Liver (tissue), 9 donors: ENCODE data around the gene ZNHIT6. TPM values are rescaled to one million over a fixed set of nuclear protein-coding genes. Genes with fewer than 3 reads are reported as not detected.

Experiments used
- DNase-seq: peaks from one replicate; pipeline ENCODE4 v3.0.0-alpha.2; 2017; ENCODE audit warnings: low spot score
- H3K27ac ChIP-seq, 2 donors: one replicate each; pipeline ENCODE4 v1.7.0; 2013; ENCODE audit warnings: inconsistent platforms in 2 of 2, low read length in 2 of 2, control low read depth in 1 of 2, low read depth in 1 of 2, mild to moderate bottlenecking in 1 of 2
- H3K27me3 ChIP-seq, 4 donors: one replicate each; pipeline versions ENCODE4 v1.6.1 to v1.7.0; 2013; ENCODE audit warnings: low read length in 3 of 4, inconsistent platforms in 1 of 4, mild to moderate bottlenecking in 1 of 4, moderate library complexity in 1 of 4; ENCODE audit not compliant: control insufficient read depth in 4 of 4, insufficient read depth in 4 of 4
- H3K36me3 ChIP-seq, 4 donors: one replicate each; pipeline versions ENCODE4 v1.6.1 to v1.7.0; 2013; ENCODE audit warnings: low read length in 3 of 4, mild to moderate bottlenecking in 3 of 4, low read depth in 1 of 4, moderate library complexity in 1 of 4; ENCODE audit not compliant: control insufficient read depth in 4 of 4, insufficient read depth in 3 of 4
- H3K4me1 ChIP-seq, 4 donors: one replicate each; pipeline versions ENCODE4 v1.6.1 to v1.7.0; 2013; ENCODE audit warnings: low read length in 3 of 4, mild to moderate bottlenecking in 3 of 4, moderate library complexity in 1 of 4; ENCODE audit not compliant: control insufficient read depth in 4 of 4, insufficient read depth in 4 of 4
- H3K4me3 ChIP-seq, 3 donors: one replicate each; pipeline versions ENCODE4 v1.6.1 to v1.7.0; 2013; ENCODE audit warnings: low read length in 3 of 3, control low read depth in 1 of 3, low read depth in 1 of 3, mild to moderate bottlenecking in 1 of 3
- H3K9ac ChIP-seq, 2 donors: one replicate each; pipeline ENCODE4 v1.7.0; 2013; ENCODE audit warnings: low read length in 2 of 2, mild to moderate bottlenecking in 2 of 2, moderate library complexity in 2 of 2, control low read depth in 1 of 2, low read depth in 1 of 2
- H3K9me3 ChIP-seq, 4 donors: one replicate each; pipeline versions ENCODE4 v1.6.1 to v1.7.0; 2013; ENCODE audit warnings: low read length in 3 of 4; ENCODE audit not compliant: control insufficient read depth in 4 of 4
- ATF3 ChIP-seq: IDR thresholded peaks from 2 replicates; pipeline ENCODE4 v1.6.1; 2016; ENCODE audit warnings: antibody characterized with exemption
- CTCF ChIP-seq: fragments of 150-350 bp; IDR thresholded peaks from 2 replicates; pipeline ENCODE4 v1.5.1; 2017; ENCODE audit warnings: improper control_type of control experiment, low read depth, low read length; ENCODE audit not compliant: missing input control
- FOXA2 ChIP-seq: IDR thresholded peaks from 2 replicates; pipeline ENCODE4 v1.6.1; 2016; ENCODE audit warnings: antibody characterized with exemption
- HNF4A ChIP-seq, 2 donors: conservative IDR thresholded peaks; 2 replicates each; pipeline ENCODE4 v1.6.1; 2016; ENCODE audit warnings: antibody characterized with exemption in 2 of 2, mild to moderate bottlenecking in 2 of 2
- HNF4G ChIP-seq: IDR thresholded peaks from 2 replicates; pipeline ENCODE4 v1.6.1; 2016; ENCODE audit warnings: antibody characterized with exemption
- NR2F2 ChIP-seq: IDR thresholded peaks from 2 replicates; pipeline ENCODE4 v1.6.1; 2016; ENCODE audit warnings: antibody characterized with exemption
- RAD21 ChIP-seq, 2 donors: IDR thresholded peaks; 2 replicates each; pipeline ENCODE4 v1.6.1; 2016; ENCODE audit warnings: antibody characterized with exemption in 2 of 2, mild to moderate bottlenecking in 2 of 2
- RXRA ChIP-seq, 2 donors: IDR thresholded peaks; 2 replicates each; pipeline ENCODE4 v1.6.1; 2017 to 2018; ENCODE audit warnings: antibody characterized with exemption in 2 of 2, mild to moderate bottlenecking in 1 of 2
- SP1 ChIP-seq: IDR thresholded peaks from 2 replicates; pipeline ENCODE4 v1.6.1; 2018; ENCODE audit warnings: antibody characterized with exemption, mild to moderate bottlenecking
- TAF1 ChIP-seq: conservative IDR thresholded peaks from 2 replicates; pipeline ENCODE4 v1.6.1; 2016; ENCODE audit warnings: antibody characterized with exemption, mild to moderate bottlenecking
- YY1 ChIP-seq: IDR thresholded peaks from 2 replicates; pipeline ENCODE4 v1.6.1; 2016; ENCODE audit warnings: antibody characterized with exemption, mild to moderate bottlenecking
- WGBS: extraction: QIAGEN DNeasy Blood & Tissue Kit; methylation state at CpG from one replicate; pipeline ENCODE4 v1.1.7; 2013; 5-methylcytosine and 5-hydroxymethylcytosine counted together
- polyA plus RNA-seq, 2 donors: library from polyadenylated mRNA; stranded (reverse) in 1 of 2; unstranded in 1 of 2; fragments of 200-250 nt in 1 of 2; fragments of >200 nt in 1 of 2; fragmentation: Nextera tagmentation in 1 of 2; extraction: Ambion mirVana in 1 of 2; gene quantifications; one replicate each; pipeline versions ENCODE4 v1.2.1 to v1.2.3, GENCODE V29; 2013 to 2015
- total RNA-seq, 2 donors: library from RNA; depleted of rRNA; stranded (reverse); fragments of >200 nt; gene quantifications; one replicate each; pipeline ENCODE4 v1.2.3, GENCODE V29; 2014
- TF ChIP-seq, protein P1 (sequence below): IDR thresholded peaks from 2 replicates; pipeline ENCODE4 v1.6.1; 2016; ENCODE audit warnings: antibody characterized with exemption, mild to moderate bottlenecking
- TF ChIP-seq, protein P2 (sequence below): IDR thresholded peaks from 2 replicates; pipeline ENCODE4 v1.6.1; 2016; ENCODE audit warnings: antibody characterized with exemption
- TF ChIP-seq, protein P3 (sequence below): IDR thresholded peaks from 2 replicates; pipeline ENCODE4 v1.6.1; 2016; ENCODE audit warnings: antibody characterized with exemption
- donor health status: healthy.
- donor health status: healthy.
- donor health status: healthy.
- donor health status: healthy.
- donor health status: healthy.

Gene ZNHIT6
- total and polyA plus RNA-seq, 4 donors, result 2.2 to 4.0 (median 3.2) TPM

DNA sequence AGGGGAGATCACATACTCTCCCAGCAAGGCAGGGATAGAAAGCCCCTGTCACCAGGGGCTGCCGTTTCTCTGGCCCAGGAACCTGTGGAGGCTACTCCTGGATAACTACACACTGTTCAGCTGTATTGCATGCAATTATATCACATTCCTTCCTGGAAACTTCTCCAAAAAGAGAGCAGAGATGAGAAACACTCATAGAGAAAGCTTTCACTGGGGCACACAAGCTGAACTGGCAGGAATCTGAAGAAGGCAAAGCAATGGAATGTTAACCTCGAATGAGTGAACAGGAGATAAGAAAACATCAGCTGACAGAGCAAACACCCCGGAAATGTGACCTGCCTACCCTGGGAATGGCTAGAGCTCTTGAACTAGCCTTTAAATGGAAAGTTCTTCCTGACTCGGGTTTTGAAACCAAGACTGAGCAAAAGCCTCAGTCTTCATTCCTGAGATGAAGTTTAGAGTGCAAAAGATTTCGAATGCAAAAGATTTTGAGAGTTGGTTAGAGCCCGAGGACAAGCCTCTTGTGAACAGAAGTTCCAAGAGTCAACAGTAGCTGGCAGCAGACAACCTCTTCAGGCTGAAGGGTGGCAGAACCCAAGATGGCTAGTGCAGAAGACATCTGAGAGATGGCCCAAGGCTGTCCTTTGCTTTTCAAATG, 95.4 kb downstream of the ZNHIT6 start:
- 29% methylated on average over 6 of the region's 6 CpGs for WGBS
- Histone ChIP-seq H3K9ac (no peak overlapping the region), H3K4me1 (peaks cover 3 to 7% (median 5%) of the 10 kb centered on the region in 4 donors), H3K4me3 (peak overlapping the region in 1 of 3 donors; percentile 8), H3K9me3 (no peaks in the 10 kb centered on the region), H3K27ac (peak overlapping the region in 1 of 2 donors; percentile 13), H3K27me3 (no peaks in the 10 kb centered on the region), H3K36me3 (no peaks in the 10 kb centered on the region)
- DNase-seq, result no peak
- peak; percentile 35 to 46 for TF ChIP-seq RXRA (IDR thresholded peaks at IDR 0.05)
- TF ChIP-seq, protein P1, sequence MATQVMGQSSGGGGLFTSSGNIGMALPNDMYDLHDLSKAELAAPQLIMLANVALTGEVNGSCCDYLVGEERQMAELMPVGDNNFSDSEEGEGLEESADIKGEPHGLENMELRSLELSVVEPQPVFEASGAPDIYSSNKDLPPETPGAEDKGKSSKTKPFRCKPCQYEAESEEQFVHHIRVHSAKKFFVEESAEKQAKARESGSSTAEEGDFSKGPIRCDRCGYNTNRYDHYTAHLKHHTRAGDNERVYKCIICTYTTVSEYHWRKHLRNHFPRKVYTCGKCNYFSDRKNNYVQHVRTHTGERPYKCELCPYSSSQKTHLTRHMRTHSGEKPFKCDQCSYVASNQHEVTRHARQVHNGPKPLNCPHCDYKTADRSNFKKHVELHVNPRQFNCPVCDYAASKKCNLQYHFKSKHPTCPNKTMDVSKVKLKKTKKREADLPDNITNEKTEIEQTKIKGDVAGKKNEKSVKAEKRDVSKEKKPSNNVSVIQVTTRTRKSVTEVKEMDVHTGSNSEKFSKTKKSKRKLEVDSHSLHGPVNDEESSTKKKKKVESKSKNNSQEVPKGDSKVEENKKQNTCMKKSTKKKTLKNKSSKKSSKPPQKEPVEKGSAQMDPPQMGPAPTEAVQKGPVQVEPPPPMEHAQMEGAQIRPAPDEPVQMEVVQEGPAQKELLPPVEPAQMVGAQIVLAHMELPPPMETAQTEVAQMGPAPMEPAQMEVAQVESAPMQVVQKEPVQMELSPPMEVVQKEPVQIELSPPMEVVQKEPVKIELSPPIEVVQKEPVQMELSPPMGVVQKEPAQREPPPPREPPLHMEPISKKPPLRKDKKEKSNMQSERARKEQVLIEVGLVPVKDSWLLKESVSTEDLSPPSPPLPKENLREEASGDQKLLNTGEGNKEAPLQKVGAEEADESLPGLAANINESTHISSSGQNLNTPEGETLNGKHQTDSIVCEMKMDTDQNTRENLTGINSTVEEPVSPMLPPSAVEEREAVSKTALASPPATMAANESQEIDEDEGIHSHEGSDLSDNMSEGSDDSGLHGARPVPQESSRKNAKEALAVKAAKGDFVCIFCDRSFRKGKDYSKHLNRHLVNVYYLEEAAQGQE, result no peak
- TF ChIP-seq CTCF, result peak; percentile 62
- TF ChIP-seq, protein P2, sequence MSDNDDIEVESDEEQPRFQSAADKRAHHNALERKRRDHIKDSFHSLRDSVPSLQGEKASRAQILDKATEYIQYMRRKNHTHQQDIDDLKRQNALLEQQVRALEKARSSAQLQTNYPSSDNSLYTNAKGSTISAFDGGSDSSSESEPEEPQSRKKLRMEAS, result no peak
- TF ChIP-seq RAD21 (IDR thresholded peaks at IDR 0.05), result peak; percentile 81
- peak; percentile 58 for TF ChIP-seq NR2F2
- peak; percentile 35 for TF ChIP-seq SP1
- TF ChIP-seq YY1, result peak; percentile 44

DNA sequence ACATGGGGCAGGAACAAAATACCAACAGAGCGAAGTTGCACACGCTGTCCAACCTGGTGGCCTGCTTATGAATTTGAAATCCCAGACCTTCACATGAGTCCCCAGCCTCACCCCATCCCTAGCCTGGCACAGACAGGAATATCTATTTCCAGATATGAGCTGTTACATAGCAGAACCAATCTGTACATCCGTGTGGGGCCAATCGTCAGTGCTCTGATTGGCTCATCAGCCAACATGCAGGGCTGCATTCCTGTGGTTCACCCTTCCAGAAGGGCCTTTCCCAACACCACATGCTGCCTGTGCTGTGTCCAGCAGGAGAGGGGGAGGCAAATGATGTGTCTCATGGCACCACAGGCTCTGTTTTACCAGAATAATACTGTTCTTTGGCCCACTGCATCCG, 96.4 kb downstream of the ZNHIT6 start:
- 91% methylated on average over 5 of the region's 5 CpGs for WGBS
- Histone ChIP-seq H3K9ac (no peak overlapping the region), H3K9me3 (no peaks in the 10 kb centered on the region), H3K4me3 (no peak overlapping the region), H3K27me3 (no peaks in the 10 kb centered on the region), H3K36me3 (no peaks in the 10 kb centered on the region), H3K4me1 (peaks cover 3 to 7% (median 5%) of the 10 kb centered on the region in 4 donors), H3K27ac (no peak overlapping the region)
- TF ChIP-seq, protein P3, sequence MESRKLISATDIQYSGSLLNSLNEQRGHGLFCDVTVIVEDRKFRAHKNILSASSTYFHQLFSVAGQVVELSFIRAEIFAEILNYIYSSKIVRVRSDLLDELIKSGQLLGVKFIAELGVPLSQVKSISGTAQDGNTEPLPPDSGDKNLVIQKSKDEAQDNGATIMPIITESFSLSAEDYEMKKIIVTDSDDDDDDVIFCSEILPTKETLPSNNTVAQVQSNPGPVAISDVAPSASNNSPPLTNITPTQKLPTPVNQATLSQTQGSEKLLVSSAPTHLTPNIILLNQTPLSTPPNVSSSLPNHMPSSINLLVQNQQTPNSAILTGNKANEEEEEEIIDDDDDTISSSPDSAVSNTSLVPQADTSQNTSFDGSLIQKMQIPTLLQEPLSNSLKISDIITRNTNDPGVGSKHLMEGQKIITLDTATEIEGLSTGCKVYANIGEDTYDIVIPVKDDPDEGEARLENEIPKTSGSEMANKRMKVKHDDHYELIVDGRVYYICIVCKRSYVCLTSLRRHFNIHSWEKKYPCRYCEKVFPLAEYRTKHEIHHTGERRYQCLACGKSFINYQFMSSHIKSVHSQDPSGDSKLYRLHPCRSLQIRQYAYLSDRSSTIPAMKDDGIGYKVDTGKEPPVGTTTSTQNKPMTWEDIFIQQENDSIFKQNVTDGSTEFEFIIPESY, result no peak
- TF ChIP-seq, protein P1, result no peak
- TF ChIP-seq HNF4A (conservative IDR thresholded peaks at IDR 0.05), result no peak
- TF ChIP-seq RXRA (IDR thresholded peaks at IDR 0.05), result no peak
- no peak for TF ChIP-seq SP1
- no peak for TF ChIP-seq FOXA2
- TF ChIP-seq, protein P2, result no peak
- TF ChIP-seq NR2F2, result no peak
- no peak for TF ChIP-seq CTCF
- no peak for TF ChIP-seq TAF1
- TF ChIP-seq YY1, result no peak
- no peak for TF ChIP-seq HNF4G
- no peak for TF ChIP-seq ATF3
- no peak for TF ChIP-seq RAD21 (IDR thresholded peaks at IDR 0.05)
- DNase-seq, result no peak
